PC-3 (cell line): ENCODE results near the gene ACAD8.

Source experiments
- CTCF ChIP-seq: fragments of 300-600 bp; sonication (generic); conservative IDR thresholded peaks from 2 replicates; pipeline ENCODE4 v1.5.1; 2017; ENCODE audit warnings: antibody characterized with exemption, low read depth, mild to moderate bottlenecking, low read length
- EZH2phosphoT487 ChIP-seq: fragments of 300-600 bp; sonication (generic); IDR thresholded peaks from 2 replicates; pipeline ENCODE4 v1.6.1; 2018; ENCODE audit warnings: mild to moderate bottlenecking, antibody characterized with exemption, low read length, borderline replicate concordance

- TF ChIP-seq CTCF (no peak), EZH2phosphoT487 (no peak)
These were observed 40.0 kb downstream of the ACAD8 start for GRCh38 chr11:134293119-134294113.
